ENCODE measurements around the gene NAV2. TPM values are rescaled to one million over a fixed set of nuclear protein-coding genes. Genes with fewer than 3 reads are reported as not detected.

The NAV2 gene
- total RNA-seq, 1 experiment from 2014 or later, result 63.5 TPM

GRCh38 chr11:20129665-20130064, 417.0 kb downstream of the NAV2 start:
- no peak overlapping the region for H3K4me3 Mint-ChIP-seq (ENCODE audit: unreplicated experiment)
- no TSS peak for BruUV-seq (replicated peaks)

DNA sequence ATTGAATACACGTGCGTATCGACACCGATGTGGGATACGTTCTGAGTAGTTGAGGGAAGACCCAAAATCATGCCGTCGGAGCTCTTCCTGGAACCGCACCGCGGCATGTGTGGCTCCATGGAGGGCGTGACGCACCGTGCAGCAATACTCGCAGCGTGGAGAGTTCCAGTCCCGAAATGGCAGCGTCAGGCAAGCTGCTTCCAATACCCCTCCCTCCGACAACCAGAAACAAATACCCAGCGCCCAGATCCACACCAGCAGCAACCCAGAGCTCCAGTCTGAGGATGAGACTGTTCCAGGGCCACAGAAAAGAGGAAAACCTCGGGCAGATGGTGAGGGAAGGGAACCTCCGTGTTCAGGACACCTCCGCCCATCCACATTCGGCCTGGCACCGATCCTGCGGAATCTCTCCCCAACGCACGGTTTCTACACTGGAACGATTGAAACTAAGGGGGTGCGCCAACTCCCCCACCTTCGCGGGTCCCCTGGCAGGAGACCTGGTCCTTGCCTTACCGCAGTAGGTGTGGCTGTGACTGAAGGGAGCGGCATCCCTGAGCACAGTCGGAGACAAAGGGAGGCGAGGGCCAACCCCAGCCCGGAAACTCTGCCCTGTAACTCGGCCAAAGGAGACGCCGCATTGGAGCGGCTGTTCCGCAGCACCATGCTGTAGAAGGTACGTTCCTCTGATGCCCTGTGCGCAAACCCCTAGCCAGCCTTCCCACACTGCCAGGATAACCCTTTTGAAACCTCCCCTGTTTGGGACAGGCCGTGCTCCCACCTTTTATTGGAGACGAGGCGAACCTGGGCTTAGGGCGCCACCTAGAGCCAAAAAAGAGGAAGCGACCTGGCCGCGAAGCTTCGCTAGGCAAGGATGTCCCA, 419.4 kb downstream of the NAV2 start:
- H3K27me3 ChIP-seq (replicated peaks; ENCODE audit: control insufficient read depth, insufficient read depth, low read length), result no peaks in the 10 kb centered on the region
- peak in 1 of 2 experiments; percentile 54 for DNase-seq
- H3K4me3 ChIP-seq (ENCODE audit: low read depth, low read length), result no peak overlapping the region
- intact Hi-C loops (cut with micrococcal nuclease; ENCODE audit: unreplicated experiment), result loop anchor here (1.0 to 10.0 kb wide), 5 partner anchors 181 to 397 kb away; no protein-coding TSS in a partner anchor
- Mint-ChIP-seq H3K36me3 (ENCODE audit: insufficient read depth, unreplicated experiment) (no peaks in the 10 kb centered on the region), H3K9me3 (ENCODE audit: unreplicated experiment) (no peaks in the 10 kb centered on the region), H3K4me1 (ENCODE audit: low read depth, unreplicated experiment) (peaks cover 15% of the 10 kb centered on the region), H3K4me3 (ENCODE audit: unreplicated experiment) (no peak overlapping the region), H3K27me3 (ENCODE audit: insufficient read depth, unreplicated experiment) (peaks cover 2% of the 10 kb centered on the region), H3K27ac (ENCODE audit: unreplicated experiment) (no peak overlapping the region)
- ChIA-PET CTCF (interaction anchor here (0.6 to 1.5 kb wide), 7 partner anchors 101 to 478 kb away, joined by 3 to 5 read pairs (median 3); no protein-coding TSS in a partner anchor), POLR2A (no interaction called here)
- H3K9me3 ChIP-seq, result no peaks in the 10 kb centered on the region
- no peaks in the 10 kb centered on the region for H3K4me1 ChIP-seq
- no TSS peak for BruUV-seq (replicated peaks)
- TF ChIP-seq, protein P1, sequence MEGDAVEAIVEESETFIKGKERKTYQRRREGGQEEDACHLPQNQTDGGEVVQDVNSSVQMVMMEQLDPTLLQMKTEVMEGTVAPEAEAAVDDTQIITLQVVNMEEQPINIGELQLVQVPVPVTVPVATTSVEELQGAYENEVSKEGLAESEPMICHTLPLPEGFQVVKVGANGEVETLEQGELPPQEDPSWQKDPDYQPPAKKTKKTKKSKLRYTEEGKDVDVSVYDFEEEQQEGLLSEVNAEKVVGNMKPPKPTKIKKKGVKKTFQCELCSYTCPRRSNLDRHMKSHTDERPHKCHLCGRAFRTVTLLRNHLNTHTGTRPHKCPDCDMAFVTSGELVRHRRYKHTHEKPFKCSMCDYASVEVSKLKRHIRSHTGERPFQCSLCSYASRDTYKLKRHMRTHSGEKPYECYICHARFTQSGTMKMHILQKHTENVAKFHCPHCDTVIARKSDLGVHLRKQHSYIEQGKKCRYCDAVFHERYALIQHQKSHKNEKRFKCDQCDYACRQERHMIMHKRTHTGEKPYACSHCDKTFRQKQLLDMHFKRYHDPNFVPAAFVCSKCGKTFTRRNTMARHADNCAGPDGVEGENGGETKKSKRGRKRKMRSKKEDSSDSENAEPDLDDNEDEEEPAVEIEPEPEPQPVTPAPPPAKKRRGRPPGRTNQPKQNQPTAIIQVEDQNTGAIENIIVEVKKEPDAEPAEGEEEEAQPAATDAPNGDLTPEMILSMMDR (IDR thresholded peaks at IDR 0.05; ENCODE audit: insufficient read depth in 1 of 2, low read depth in 1 of 2, low read length in 1 of 2, severe bottlenecking in 1 of 2, unreplicated experiment in 1 of 2), result peak; percentile 64 to 72
- no peaks in the 10 kb centered on the region for H3K36me3 ChIP-seq (ENCODE audit: control insufficient read depth, insufficient read depth, low read length)

More at GRCh38 chr11:20129665-20130064, 417.0 kb downstream of the NAV2 start:
- Mint-ChIP-seq H3K27ac (ENCODE audit: unreplicated experiment) (no peak overlapping the region), H3K9me3 (ENCODE audit: unreplicated experiment) (no peaks in the 10 kb centered on the region), H3K4me1 (ENCODE audit: low read depth, unreplicated experiment) (peaks cover 8% of the 10 kb centered on the region), H3K27me3 (ENCODE audit: insufficient read depth, unreplicated experiment) (peaks cover 2% of the 10 kb centered on the region), H3K36me3 (ENCODE audit: insufficient read depth, unreplicated experiment) (no peaks in the 10 kb centered on the region)
- ChIA-PET CTCF (interaction anchor here (1.9 to 2.2 kb wide), 2 partner anchors 176 to 225 kb away, joined by 8 to 45 read pairs; no protein-coding TSS in a partner anchor), POLR2A (no interaction called here)
- Histone ChIP-seq H3K36me3 (ENCODE audit: control insufficient read depth, insufficient read depth, low read length) (no peaks in the 10 kb centered on the region), H3K9me3 (no peaks in the 10 kb centered on the region), H3K4me3 (ENCODE audit: low read depth, low read length) (no peak overlapping the region), H3K4me1 (no peaks in the 10 kb centered on the region), H3K27me3 (replicated peaks; ENCODE audit: control insufficient read depth, insufficient read depth, low read length) (no peaks in the 10 kb centered on the region)
- TF ChIP-seq, protein P1 (IDR thresholded peaks at IDR 0.05; ENCODE audit: insufficient read depth in 1 of 2, low read depth in 1 of 2, low read length in 1 of 2, severe bottlenecking in 1 of 2, unreplicated experiment in 1 of 2), result no peak
- peak in 1 of 2 experiments; percentile 51 for DNase-seq
- intact Hi-C loops (cut with micrococcal nuclease; ENCODE audit: unreplicated experiment), result loop anchor here (2.0 to 10.0 kb wide), 4 partner anchors 115 to 395 kb away; no protein-coding TSS in a partner anchor

DNA sequence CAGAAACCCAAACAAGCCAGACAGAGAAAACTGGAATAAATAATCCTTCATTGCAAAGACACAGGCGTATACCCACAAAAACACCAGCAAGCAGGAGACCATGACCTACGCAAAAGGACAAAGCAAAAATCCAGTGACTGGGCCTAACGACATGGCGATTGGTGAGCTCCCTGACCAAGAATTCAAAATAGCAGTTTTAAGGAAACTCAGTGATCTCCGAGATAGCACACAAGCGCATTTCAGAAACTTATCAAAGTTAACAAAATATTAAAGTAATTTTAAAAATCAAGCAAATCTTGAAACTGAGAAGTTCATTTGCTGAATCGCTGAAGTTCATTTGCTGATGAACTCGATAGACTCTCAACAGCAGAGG, 420.0 kb downstream of the NAV2 start:
- DNase-seq, result no peak
- intact Hi-C loops (cut with micrococcal nuclease; ENCODE audit: unreplicated experiment), result loop anchor here (1.0 to 10.0 kb wide), 5 partner anchors 181 to 398 kb away; no protein-coding TSS in a partner anchor
- POLR2A ChIA-PET, result no interaction called here
- H3K27me3 Mint-ChIP-seq (ENCODE audit: insufficient read depth, unreplicated experiment), result peaks cover 2% of the 10 kb centered on the region
- Histone ChIP-seq H3K27me3 (replicated peaks; ENCODE audit: control insufficient read depth, insufficient read depth, low read length) (no peaks in the 10 kb centered on the region), H3K4me1 (no peaks in the 10 kb centered on the region), H3K36me3 (ENCODE audit: control insufficient read depth, insufficient read depth, low read length) (no peaks in the 10 kb centered on the region), H3K4me3 (ENCODE audit: low read depth, low read length) (no peak overlapping the region), H3K9me3 (no peaks in the 10 kb centered on the region)
- CTCF ChIA-PET, result interaction anchor here (0.6 to 1.5 kb wide), 7 partner anchors 101 to 477 kb away, joined by 3 to 5 read pairs (median 3); no protein-coding TSS in a partner anchor
- no peak overlapping the region for H3K27ac Mint-ChIP-seq (ENCODE audit: unreplicated experiment)
- no peaks in the 10 kb centered on the region for H3K36me3 Mint-ChIP-seq (ENCODE audit: insufficient read depth, unreplicated experiment)
- BruUV-seq (replicated peaks), result no TSS peak
- no peak overlapping the region for H3K4me3 Mint-ChIP-seq (ENCODE audit: unreplicated experiment)
- no peaks in the 10 kb centered on the region for H3K9me3 Mint-ChIP-seq (ENCODE audit: unreplicated experiment)
- peaks cover 15% of the 10 kb centered on the region for H3K4me1 Mint-ChIP-seq (ENCODE audit: low read depth, unreplicated experiment)
- TF ChIP-seq, protein P1 (IDR thresholded peaks at IDR 0.05; ENCODE audit: insufficient read depth in 1 of 2, low read depth in 1 of 2, low read length in 1 of 2, severe bottlenecking in 1 of 2, unreplicated experiment in 1 of 2), result no peak
